Superior temporal gyrus (tissue), 1 donor: Measurements from ENCODE around the gene PHKA1.
A peak's percentile ranks its signal among the peaks of the same experiment; 100 is the strongest.
"Not testable (repeated sequence)": the region's sequence is repeated elsewhere in the genome, so short reads cannot be mapped to it uniquely, and the experiment has no call there.

Source experiments
- DNase-seq: peaks from one replicate; pipeline ENCODE4 v3.0.0-alpha.2; 2016; ENCODE audit errors: extremely low spot score

Gene PHKA1

GRCh38 chrX:72572248-72573157 is 141.6 kb downstream of the PHKA1 start, which contains the start of gene HDAC8:
Gene HDAC8, minus strand, starts transcription at chrX:72572843. Its CDS starts 82 bp downstream, at chrX:72572761.
- DNase-seq: peak; percentile 89

GRCh38 chrX:72569786-72570185 is 144.3 kb downstream of the PHKA1 start:
- no peak for DNase-seq

- DNase-seq: no peak
Measured at GRCh38 chrX:72568406-72569092, 145.6 kb downstream of the PHKA1 start.

- no peak for DNase-seq
Measured at GRCh38 chrX:72566448-72566847, 147.7 kb downstream of the PHKA1 start.

GRCh38 chrX:72559655-72560054 is 154.5 kb downstream of the PHKA1 start:
- DNase-seq: not testable (repeated sequence)

- no peak for DNase-seq
Measured at GRCh38 chrX:72554448-72555140, 159.5 kb downstream of the PHKA1 start.

- not testable (repeated sequence) for DNase-seq
Measured at GRCh38 chrX:72552443-72552842, 161.7 kb downstream of the PHKA1 start.

- no peak for DNase-seq
Measured at GRCh38 chrX:72545990-72546389, 168.1 kb downstream of the PHKA1 start.

- DNase-seq: peak; percentile 77
Measured at GRCh38 chrX:72540318-72540717, 173.8 kb downstream of the PHKA1 start.

GRCh38 chrX:72539822-72540221 is 174.3 kb downstream of the PHKA1 start:
- no peak for DNase-seq

GRCh38 chrX:72536542-72536941 is 177.6 kb downstream of the PHKA1 start:
- DNase-seq: peak; percentile 37

GRCh38 chrX:72532366-72532765 is 181.7 kb downstream of the PHKA1 start:
- DNase-seq: no peak
